Activated T-helper 17 cell treated with anti-CD3 and anti-CD28 coated beads, Interleukin-2, amount 50 U/mL, for 72 hours (primary cell): ENCODE measurements around the gene AMER2. TPM values are rescaled to one million over a fixed set of nuclear protein-coding genes. Genes with fewer than 3 reads are reported as not detected.
A peak's percentile ranks its signal among the peaks of the same experiment; 100 is the strongest.
"Not testable (repeated sequence)": the region's sequence is repeated elsewhere in the genome, so short reads cannot be mapped to it uniquely, and the experiment has no call there.

ENCODE experiments used
- ATAC-seq: fragments of 150-1000 bp; cut with Tn5 transposase; replicated peaks from 2 replicates; pipeline ENCODE4 v1.10.0; 2021; ENCODE audit warnings: mild to moderate bottlenecking, moderate library complexity
- H3K27ac Mint-ChIP-seq: one replicate; pipeline ENCODE4 v1.8.0; 2022; ENCODE audit warnings: mixed read lengths
- H3K27me3 Mint-ChIP-seq: one replicate; pipeline ENCODE4 v1.8.0; 2022; ENCODE audit warnings: mixed read lengths
- H3K36me3 Mint-ChIP-seq: one replicate; pipeline ENCODE4 v1.8.0; 2022; ENCODE audit warnings: low read depth, mild to moderate bottlenecking, mixed read lengths
- H3K4me1 Mint-ChIP-seq: one replicate; pipeline ENCODE4 v1.8.0; 2022; ENCODE audit warnings: mixed read lengths
- H3K4me3 Mint-ChIP-seq: one replicate; pipeline ENCODE4 v1.8.0; 2022; ENCODE audit warnings: mild to moderate bottlenecking, mixed read lengths
- H3K9me3 Mint-ChIP-seq: one replicate; pipeline ENCODE4 v1.8.0; 2022; ENCODE audit warnings: mixed read lengths
- total RNA-seq, 2 donors: library from RNA; stranded (reverse); gene quantifications; one replicate each; pipeline ENCODE4 v1.2.3, GENCODE V29; 2022

AMER2 gene
- total RNA-seq, 2 donors from 2014 or later, result not detected

DNA sequence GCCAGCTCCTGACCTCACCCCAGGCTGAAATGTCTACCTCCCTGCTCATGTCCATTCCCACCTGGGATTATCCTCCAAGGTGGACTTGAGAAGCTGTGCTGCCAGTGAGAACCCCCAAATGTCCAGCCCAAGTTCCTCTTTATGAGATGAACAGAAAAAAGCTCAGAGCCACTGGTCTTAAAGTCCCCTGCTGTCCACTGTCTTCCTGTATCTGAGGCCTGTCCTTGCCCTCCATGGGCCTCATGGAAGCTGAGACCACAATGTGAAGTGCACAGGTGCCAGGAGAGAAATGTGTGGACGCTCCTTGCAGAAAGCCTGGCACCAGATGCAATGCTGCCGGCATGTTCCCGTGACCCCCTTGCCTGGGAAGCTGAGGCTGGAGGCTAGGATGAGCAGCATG, 3.3 kb upstream of the AMER2 start:
- H3K4me1 Mint-ChIP-seq, result peaks cover 11% of the 10 kb centered on the region
- H3K27ac Mint-ChIP-seq, result no peak overlapping the region
- no peaks in the 10 kb centered on the region for H3K9me3 Mint-ChIP-seq
- H3K27me3 Mint-ChIP-seq, result peaks cover 71% of the 10 kb centered on the region
- no peak for ATAC-seq
- peaks cover 5% of the 10 kb centered on the region for H3K36me3 Mint-ChIP-seq
- H3K4me3 Mint-ChIP-seq, result no peak overlapping the region

- no peak overlapping the region for H3K27ac Mint-ChIP-seq
- H3K9me3 Mint-ChIP-seq, result no peaks in the 10 kb centered on the region
Observed at GRCh38 chr13:25175026-25175425, 2.9 kb upstream of the AMER2 start.

DNA sequence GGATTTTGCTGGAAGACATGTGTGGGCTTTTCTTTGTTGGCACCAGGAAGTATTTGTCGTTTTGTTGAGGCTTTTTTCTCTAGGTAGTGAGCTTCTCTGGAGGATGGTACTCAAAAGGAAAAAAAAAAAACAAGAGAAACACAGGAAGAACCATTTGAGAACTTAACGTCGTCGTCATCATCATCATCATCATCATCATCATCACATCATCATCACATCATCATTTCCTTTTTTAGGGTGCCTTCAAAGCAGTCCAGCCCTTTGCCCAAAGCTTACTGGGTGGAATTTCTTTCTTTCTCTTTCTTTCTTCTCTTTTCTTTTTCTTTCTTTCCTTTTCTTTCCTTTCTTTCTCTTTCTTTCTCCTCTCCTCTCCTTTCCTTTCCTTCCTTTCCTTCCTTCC, 2.2 kb upstream of the AMER2 start:
- ATAC-seq, result no peak
- H3K36me3 Mint-ChIP-seq, result peaks cover 5% of the 10 kb centered on the region

More at GRCh38 chr13:25175026-25175425, 2.9 kb upstream of the AMER2 start:
- H3K36me3 Mint-ChIP-seq, result peaks cover 5% of the 10 kb centered on the region
- peaks cover 11% of the 10 kb centered on the region for H3K4me1 Mint-ChIP-seq
- no peak for ATAC-seq
- H3K27me3 Mint-ChIP-seq, result peaks cover 73% of the 10 kb centered on the region
- H3K4me3 Mint-ChIP-seq, result no peak overlapping the region

GRCh38 chr13:25172303-25172630, 179 bp upstream of the AMER2 start:
- no peak overlapping the region for H3K27ac Mint-ChIP-seq
- peaks cover 64% of the 10 kb centered on the region for H3K27me3 Mint-ChIP-seq
- ATAC-seq, result no peak
- peaks cover 5% of the 10 kb centered on the region for H3K36me3 Mint-ChIP-seq
- H3K4me1 Mint-ChIP-seq, result peaks cover 11% of the 10 kb centered on the region
- peak overlapping the region; percentile 61 for H3K4me3 Mint-ChIP-seq
- H3K9me3 Mint-ChIP-seq, result no peaks in the 10 kb centered on the region

More for the DNA sequence above, 2.2 kb upstream of the AMER2 start:
- no peak overlapping the region for H3K27ac Mint-ChIP-seq
- H3K4me3 Mint-ChIP-seq, result no peak overlapping the region
- no peaks in the 10 kb centered on the region for H3K9me3 Mint-ChIP-seq
- H3K4me1 Mint-ChIP-seq, result peaks cover 11% of the 10 kb centered on the region
- H3K27me3 Mint-ChIP-seq, result peaks cover 73% of the 10 kb centered on the region

- H3K9me3 Mint-ChIP-seq, result no peaks in the 10 kb centered on the region
- peaks cover 5% of the 10 kb centered on the region for H3K36me3 Mint-ChIP-seq
- peaks cover 54% of the 10 kb centered on the region for H3K27me3 Mint-ChIP-seq
- no peak overlapping the region for H3K27ac Mint-ChIP-seq
- peaks cover 11% of the 10 kb centered on the region for H3K4me1 Mint-ChIP-seq
- no peak for ATAC-seq
- peak overlapping the region; percentile 61 for H3K4me3 Mint-ChIP-seq
Observed at GRCh38 chr13:25171170-25171516, 945 bp downstream of the AMER2 start.

DNA sequence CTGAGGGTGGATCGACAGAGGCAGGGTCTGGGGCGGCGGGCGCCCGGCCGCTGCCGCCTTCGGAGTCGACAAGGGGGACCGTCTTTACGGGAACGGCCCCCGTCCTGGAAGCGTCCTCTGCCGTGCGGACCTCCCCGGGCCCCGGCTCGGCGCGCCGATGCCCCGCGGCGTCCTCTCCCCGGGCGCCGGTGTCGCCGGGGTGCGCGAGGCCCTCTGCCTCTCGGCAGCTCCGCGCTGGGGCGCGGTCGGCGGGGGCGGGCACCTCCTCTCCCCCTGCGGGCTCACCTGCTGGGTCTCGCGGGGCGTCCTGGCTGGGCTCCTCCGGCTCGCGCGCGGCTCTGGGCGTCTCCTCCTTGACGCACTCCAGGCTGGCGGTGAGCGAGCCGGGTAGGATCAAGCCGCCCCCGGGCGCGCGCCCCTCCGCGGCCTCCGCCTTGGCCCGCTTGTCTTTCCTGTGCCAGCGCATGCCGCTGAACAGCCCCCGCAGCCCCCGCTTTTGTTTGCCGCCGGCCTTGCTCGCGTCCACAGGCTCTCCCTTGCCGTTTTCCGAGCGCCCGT, 1.5 kb downstream of the AMER2 start:
- Mint-ChIP-seq H3K9me3 (no peaks in the 10 kb centered on the region), H3K4me1 (peaks cover 11% of the 10 kb centered on the region), H3K4me3 (no peak overlapping the region), H3K27ac (no peak overlapping the region), H3K27me3 (peaks cover 54% of the 10 kb centered on the region), H3K36me3 (peaks cover 5% of the 10 kb centered on the region)
- ATAC-seq, result no peak

DNA sequence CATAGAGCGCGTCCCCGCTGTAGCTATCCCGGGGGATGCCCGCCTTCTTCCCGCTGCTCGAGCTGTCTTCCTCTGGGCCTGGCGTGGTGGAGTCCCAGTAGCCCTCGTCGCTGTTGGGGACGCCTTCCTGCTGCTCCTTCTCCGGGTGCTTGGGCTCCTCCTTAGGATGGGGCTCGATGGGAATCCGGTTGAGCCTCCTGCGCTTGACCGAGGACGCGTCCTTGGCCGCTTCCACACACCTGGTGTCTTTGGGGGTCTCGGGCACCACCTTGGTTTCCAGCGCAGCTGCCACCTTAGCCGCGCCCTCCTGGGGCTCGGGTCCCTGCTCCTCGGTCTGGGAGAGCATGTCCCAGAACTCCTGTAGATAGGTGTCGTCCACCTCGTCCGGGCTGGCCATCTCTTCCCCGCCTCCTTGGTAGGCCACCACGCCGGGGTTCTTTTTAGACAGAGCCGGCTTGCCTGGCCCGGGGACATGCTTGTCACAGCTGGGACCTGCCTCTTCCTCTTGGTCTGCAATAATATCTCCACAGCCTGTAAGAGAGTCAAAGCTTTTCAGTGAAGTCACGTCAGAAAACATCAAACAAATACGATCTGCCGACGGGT, 2.0 kb downstream of the AMER2 start:
- no peaks in the 10 kb centered on the region for H3K9me3 Mint-ChIP-seq
- H3K27ac Mint-ChIP-seq, result no peak overlapping the region
- H3K27me3 Mint-ChIP-seq, result peaks cover 59% of the 10 kb centered on the region
- peaks cover 5% of the 10 kb centered on the region for H3K36me3 Mint-ChIP-seq
- H3K4me1 Mint-ChIP-seq, result peaks cover 11% of the 10 kb centered on the region
- no peak overlapping the region for H3K4me3 Mint-ChIP-seq
- no peak for ATAC-seq

DNA sequence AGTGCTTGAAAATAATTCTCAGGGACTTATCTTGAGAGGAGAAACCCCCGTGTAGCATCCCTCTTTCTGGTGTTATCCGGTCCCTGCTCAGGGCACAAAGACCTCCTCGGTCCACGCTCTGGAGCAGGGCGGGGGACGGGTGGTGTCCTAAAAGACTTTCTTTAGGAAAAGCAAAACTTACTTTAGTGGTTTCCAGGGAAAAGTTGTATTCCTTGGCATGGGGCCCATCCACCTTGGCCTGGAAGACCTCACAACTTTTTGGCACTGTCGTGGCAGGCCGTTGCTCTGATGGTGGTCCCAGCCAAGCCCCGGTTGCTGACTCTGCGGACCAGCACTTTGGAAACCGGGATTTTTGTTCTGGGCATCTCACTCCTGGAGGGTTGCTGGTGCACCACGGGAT, 2.7 kb downstream of the AMER2 start:
- no peak for ATAC-seq
- Mint-ChIP-seq H3K4me1 (peaks cover 11% of the 10 kb centered on the region), H3K4me3 (no peak overlapping the region), H3K9me3 (no peaks in the 10 kb centered on the region), H3K36me3 (peaks cover 5% of the 10 kb centered on the region), H3K27me3 (peaks cover 54% of the 10 kb centered on the region), H3K27ac (no peak overlapping the region)

DNA sequence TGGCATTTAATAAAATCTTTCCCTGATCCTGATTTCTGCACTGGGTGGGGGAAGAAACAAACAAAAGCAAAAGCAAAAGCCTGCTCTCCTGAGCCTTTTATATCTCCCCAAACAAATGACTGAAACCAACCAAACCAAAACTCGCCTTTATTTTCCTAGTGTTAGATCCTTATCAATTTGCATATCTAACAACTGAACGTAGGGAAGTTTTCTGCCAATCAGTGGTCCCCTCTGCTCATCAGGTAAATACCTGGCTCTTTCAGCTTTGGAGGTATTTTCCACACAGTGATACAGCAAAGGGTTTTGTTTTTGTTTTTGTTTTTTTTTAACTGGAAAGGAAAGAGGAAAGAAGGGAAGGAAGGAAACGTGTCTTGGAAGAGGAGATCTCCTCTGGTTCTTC, 3.3 kb downstream of the AMER2 start:
- Mint-ChIP-seq H3K27me3 (peaks cover 53% of the 10 kb centered on the region), H3K4me3 (no peak overlapping the region), H3K4me1 (peaks cover 11% of the 10 kb centered on the region), H3K9me3 (no peaks in the 10 kb centered on the region), H3K36me3 (peaks cover 5% of the 10 kb centered on the region), H3K27ac (no peak overlapping the region)
- ATAC-seq, result no peak

DNA sequence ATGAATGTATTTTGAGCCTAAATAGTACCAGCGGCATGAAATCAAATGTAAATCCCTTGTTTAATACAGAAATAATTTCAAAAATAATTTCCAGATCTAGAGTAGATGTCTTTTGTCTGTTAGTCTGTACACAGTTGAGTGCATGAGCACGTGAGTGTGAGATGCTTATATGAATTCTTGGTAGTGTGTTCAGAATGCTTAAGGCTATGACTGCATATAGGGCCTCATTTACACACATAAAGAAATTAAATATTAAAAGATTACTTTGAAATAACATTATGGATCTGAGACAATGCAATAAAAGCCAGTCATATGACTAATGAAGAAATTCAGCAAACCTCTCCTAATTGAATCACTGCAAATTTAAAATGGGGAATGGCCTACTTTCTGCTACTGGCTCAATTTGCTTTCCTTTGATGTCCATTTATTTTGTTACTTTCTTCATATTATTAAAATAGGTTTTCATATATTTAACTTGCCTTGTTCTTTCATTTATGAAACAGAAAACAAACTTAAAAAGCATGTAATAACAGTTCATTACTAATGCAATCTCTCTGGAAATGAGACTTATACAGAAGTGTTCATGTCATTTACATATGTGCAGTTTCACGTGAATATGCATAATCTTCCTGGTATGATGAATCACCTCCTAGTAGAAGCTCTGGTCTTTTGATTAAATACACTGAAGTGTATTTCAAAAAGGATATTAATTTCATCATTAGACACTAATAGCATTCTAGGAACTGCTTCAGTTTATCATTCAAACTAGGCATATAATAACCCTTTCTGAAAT, 4.5 kb downstream of the AMER2 start:
- Mint-ChIP-seq H3K4me3 (no peak overlapping the region), H3K9me3 (no peaks in the 10 kb centered on the region), H3K27ac (no peak overlapping the region), H3K36me3 (peaks cover 5% of the 10 kb centered on the region), H3K27me3 (peaks cover 51% of the 10 kb centered on the region), H3K4me1 (peaks cover 11% of the 10 kb centered on the region)
- ATAC-seq, result no peak

GRCh38 chr13:25166306-25166705, 5.8 kb downstream of the AMER2 start:
- Mint-ChIP-seq H3K4me3 (no peak overlapping the region), H3K36me3 (no peaks in the 10 kb centered on the region), H3K4me1 (peaks cover 2% of the 10 kb centered on the region), H3K27me3 (peaks cover 42% of the 10 kb centered on the region), H3K9me3 (no peaks in the 10 kb centered on the region), H3K27ac (no peak overlapping the region)
- no peak for ATAC-seq

DNA sequence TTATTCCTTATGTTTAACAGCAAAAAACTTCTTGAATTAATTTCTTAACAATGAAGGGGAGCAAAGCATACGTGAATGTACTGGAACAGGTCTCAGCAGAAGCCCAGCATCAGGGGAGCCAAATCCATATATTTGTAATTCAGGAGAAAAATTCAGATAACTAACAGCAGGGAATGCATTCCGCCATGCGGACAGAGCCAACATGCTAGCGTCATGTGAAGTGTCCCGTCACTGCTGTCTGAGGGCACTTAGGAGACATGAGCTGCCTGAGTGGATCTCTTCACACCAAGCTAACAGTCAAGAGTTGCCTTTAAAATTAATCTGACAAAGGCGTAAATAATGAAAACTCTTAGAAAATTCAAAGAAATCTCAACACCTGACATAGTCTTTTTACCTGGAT, 6.4 kb downstream of the AMER2 start:
- Mint-ChIP-seq H3K4me3 (no peak overlapping the region), H3K36me3 (no peaks in the 10 kb centered on the region), H3K27me3 (peaks cover 39% of the 10 kb centered on the region), H3K9me3 (no peaks in the 10 kb centered on the region), H3K4me1 (no peaks in the 10 kb centered on the region), H3K27ac (no peak overlapping the region)
- no peak for ATAC-seq

DNA sequence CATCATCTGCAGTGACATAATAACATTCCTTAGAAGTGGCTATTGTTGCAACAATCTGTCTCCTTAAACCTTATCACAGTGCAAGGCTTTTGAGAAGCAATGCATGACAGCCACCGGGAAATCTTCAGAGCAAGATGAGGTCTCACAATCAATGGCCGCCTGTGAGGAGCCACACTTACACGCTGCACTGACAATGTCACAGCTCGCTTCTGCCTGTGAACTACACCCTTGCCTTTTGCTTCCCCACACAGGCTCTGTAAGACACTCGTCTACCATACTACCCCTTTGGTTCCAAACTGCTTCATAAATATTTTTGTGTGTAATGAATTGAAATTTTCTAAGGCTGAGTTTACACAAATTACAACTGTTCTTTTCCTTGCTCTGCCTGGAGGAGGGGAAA, 6.9 kb downstream of the AMER2 start:
- not testable (repeated sequence) for H3K4me1 Mint-ChIP-seq, H3K9me3 Mint-ChIP-seq, H3K4me3 Mint-ChIP-seq, ATAC-seq, H3K36me3 Mint-ChIP-seq, H3K27ac Mint-ChIP-seq
- peaks cover 37% of the 10 kb centered on the region for H3K27me3 Mint-ChIP-seq

DNA sequence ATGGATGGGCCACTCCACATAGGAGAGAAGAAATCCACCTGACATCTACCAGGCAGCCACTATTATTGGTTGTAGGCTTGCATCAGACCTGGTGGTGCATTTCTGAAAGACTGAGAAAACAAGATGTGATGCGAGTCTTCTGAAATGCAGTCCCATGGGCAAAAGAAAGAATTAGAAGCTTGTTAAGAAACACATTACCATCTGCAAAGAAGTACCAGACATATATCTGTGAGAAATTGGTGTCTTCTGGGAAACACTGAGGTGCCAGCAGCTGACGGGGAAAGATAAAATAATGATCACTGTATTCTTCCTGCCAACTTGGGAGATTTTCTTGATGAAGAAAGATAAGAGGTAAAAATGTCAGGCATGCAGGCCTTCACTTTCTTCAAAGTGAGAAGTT, 14.4 kb downstream of the AMER2 start:
- Mint-ChIP-seq H3K36me3 (no peaks in the 10 kb centered on the region), H3K4me1 (no peaks in the 10 kb centered on the region), H3K27ac (no peak overlapping the region), H3K27me3 (peaks cover 16% of the 10 kb centered on the region), H3K4me3 (no peak overlapping the region), H3K9me3 (no peaks in the 10 kb centered on the region)
- ATAC-seq, result no peak

DNA sequence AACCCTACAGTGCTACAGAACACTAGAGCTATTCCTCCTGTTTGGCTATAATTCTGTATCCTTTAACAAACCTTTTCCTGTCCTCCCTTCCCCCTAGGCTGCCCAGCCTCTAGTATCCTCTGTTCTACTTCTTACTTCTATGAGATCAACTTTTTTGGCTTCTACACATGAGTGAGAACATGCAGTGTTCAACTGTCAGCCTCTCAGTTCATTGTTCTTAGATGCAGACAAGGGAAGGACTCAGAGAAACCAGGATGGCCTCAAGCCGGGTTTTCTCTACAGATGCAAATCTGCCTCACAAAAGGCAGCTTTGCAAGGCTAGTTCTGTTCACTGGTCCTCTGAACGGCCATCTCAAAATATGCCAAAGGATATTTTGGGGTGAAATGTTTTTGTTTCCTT, 18.4 kb downstream of the AMER2 start:
- ATAC-seq, result no peak
- Mint-ChIP-seq H3K36me3 (no peaks in the 10 kb centered on the region), H3K27me3 (peaks cover 32% of the 10 kb centered on the region), H3K27ac (no peak overlapping the region), H3K4me3 (no peak overlapping the region), H3K4me1 (no peaks in the 10 kb centered on the region), H3K9me3 (no peaks in the 10 kb centered on the region)
